Cortex of kidney (tissue), 1 donor: ENCODE measurements around the gene SOX6.
"Not testable (repeated sequence)": the region's sequence is repeated elsewhere in the genome, so short reads cannot be mapped to it uniquely, and the experiment has no call there.

ENCODE experiments used
- DNase-seq: peaks from one replicate; lab custom pipeline; 2025; lab: John Stamatoyannopoulos, UW

Gene SOX6

GRCh38 chr11:16095756-16096155 is 260.6 kb downstream of the SOX6 start:
- no peak for DNase-seq

DNA sequence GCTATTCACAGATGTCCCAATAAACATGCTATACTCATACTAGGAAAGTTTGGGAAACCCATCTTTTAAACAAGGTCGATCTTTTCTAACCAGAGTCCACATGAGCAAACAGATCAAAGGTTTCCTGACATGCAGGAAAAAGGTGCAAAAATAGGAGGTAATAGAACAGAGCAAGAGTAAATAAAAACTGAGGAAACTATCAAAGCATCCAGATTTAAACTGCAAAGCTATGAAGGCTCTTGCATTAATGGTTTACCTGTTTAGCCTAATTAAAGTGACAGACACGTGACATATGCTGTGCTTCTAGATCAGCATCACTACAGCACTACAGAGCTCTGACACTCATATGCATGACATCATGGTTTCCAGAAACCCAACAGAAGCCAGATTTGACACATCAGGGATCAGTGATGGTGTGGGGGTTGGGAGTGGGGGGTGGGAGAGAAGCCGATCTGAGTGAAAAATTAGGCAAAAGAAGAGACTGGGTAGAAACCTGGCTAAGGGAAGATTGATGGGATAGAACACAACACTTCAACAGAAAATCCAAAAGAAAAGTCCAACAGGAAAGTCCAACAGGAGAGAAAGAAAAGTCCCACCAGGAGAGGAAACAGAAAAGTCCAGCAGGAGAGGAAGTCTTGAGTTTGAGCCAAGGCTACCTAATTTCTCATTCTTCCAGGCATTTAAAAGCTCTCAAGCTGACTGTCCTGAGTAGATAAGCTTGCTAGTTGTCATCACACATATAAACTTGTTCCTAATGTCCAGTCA is 262.3 kb downstream of the SOX6 start:
- no peak for DNase-seq

- DNase-seq = no peak
Measured at GRCh38 chr11:16091862-16092261, 264.5 kb downstream of the SOX6 start.

DNA sequence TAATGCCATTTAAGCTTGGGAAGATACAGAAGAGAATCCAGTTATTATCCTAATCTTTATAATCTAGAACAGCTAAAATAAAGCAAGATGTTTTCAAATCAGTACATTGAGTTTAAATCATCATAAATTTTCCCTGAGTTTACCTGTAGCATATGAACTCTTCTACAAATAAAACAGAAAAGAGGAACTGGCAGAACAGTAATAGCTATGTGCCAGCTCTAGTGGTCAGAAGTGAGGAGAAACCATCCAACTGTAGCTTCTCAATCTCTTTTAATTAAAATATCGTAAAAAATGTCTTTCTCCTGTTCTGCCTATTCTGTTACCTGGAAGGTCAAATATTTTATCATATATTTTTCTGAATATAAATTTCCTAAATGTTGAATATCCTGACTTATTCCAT is 266.9 kb downstream of the SOX6 start:
- no peak for DNase-seq

DNA sequence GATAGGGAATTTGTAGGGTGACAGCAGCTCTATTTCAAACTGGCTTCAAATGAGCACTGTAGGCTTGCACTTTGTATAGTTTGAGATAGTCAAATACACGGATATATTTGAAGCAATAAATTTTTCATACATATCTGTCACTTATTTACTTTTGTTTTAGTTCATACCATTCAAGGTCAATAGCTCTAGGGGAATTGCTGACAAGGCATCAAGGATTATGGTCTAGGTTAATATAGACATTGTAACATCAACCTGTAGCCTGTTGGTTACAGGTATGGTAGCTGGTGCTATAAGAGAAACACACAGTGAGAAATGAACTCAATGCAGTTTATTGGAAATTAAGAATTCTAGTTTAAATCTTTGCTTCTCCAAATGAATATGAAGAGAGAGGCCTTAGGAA is 267.6 kb downstream of the SOX6 start:
- DNase-seq = no peak

DNA sequence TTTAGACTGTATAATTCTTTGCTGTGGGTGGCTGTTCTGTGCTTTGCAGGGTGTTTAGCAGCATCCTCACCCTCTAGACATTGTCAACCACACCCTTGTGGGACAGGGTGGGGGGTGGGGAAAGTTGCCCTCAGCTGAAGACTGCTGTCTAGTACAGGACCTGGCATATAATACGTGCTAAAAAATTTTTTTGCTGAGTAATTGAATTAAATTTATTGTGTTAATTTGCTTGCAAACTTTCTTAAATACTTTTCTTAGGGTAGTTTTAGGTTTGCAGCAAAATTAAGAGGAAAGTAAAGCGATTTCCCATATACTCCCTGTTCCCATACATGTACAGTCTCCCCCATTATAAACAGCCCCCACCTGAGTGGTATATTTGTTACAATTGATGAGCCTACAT is 268.5 kb downstream of the SOX6 start:
- DNase-seq = no peak

GRCh38 chr11:16086229-16086819 is 270.0 kb downstream of the SOX6 start:
- no peak for DNase-seq

DNA sequence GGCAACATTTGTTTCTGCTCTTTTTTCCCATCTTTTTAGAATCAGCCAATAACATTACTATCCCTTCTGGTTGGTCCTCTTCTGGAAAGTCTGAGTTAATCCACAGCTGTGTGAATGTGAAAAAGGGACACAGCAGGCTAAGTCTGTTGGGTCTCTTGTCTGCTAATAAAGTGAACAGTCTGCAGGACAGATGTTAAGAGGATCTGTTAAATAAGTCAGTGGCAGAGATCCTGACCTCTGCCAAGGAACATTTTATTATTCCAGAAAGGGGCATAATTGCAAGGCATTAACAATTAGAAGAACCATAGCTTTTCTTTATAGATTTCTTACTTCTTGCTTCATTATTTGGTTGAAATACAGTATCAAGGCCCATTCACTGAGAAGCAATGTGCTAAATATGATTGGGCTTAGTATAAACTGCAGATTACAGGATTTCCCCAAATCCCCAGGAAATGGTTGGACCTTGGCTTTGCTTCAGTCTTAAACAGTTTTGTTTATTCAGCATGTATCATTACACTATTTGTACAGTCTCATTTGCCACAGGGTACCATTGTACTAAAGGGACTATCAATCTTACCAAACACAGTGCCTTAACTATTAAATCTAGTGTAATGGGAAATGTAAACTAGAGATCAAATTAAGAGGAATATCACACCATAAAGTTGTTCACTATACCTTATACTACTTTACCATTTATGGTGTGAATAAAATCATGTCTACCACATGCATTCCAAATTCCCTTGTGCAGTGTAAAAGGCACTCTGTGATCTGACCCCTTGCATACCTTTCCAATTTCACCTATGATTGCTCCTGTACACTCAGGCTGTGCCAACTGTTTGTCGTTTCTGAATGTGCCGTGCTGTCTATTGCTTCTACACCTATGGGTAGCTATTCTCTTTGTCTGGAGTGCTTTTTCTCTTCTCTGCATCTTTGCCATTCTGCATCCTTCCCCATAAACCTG is 274.0 kb downstream of the SOX6 start:
- no peak for DNase-seq

- DNase-seq = no peak
Measured at GRCh38 chr11:16081382-16082094, 274.8 kb downstream of the SOX6 start.

GRCh38 chr11:16080688-16081381 is 275.5 kb downstream of the SOX6 start:
- no peak for DNase-seq

DNA sequence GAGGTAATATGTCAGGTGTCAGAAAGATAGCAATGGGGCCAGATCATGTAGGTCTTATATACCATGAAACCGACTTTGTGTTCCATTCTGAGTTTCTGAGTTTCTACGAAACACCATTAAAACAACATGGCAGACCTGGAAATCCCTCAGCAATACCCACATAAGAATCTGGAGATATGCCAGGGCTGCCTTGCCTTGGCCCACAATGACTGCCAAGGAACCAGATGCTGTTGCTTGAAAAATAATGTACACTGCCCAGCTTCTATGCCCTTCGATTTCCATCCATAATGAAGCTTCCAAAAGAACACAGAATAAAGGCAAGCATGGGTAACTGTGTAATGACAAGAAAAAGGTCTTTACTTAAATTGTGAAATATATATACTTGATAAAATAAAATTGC is 277.4 kb downstream of the SOX6 start:
- no peak for DNase-seq

DNA sequence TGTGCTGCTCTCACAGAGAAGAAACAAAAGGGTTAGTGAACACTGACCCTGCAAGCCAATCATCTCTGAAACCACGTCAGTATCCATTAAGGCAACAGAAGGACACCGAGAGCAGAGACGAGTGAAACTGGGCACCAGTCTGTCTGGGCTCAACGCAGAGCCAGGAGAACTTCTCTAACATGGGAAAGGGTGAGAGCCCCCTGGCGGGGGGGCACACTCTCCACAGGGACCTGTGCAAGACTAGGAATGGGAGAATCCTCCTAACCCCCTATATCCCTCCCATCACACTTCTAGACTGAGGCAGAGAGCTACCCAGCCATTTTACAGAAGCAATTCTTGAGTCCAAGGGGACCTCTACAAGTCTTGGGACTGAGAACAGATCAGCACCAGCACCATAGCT is 285.8 kb downstream of the SOX6 start:
- DNase-seq = no peak

- not testable (repeated sequence) for DNase-seq
Measured at GRCh38 chr11:16067268-16067667, 289.1 kb downstream of the SOX6 start.

GRCh38 chr11:16059332-16059731 is 297.0 kb downstream of the SOX6 start:
- no peak for DNase-seq

DNA sequence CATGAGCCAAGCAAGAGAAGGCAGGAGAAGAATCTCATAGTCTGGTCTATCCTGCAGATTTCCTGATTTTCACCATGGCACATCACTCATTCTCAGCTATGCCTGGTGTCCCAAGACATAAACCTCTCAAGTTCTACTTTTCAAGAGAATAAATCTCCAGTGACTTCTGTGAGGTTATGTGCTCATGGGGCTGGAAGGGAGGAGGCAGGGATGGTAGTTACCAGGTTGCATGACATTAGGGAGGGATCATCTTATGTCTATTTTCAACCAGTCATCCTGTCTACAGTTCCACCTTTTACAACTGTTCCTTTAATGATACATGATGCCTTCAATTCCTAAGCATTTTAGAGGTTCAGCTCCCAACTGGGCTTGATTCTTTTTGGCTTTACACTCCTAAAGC is 297.7 kb downstream of the SOX6 start:
- DNase-seq = no peak

DNA sequence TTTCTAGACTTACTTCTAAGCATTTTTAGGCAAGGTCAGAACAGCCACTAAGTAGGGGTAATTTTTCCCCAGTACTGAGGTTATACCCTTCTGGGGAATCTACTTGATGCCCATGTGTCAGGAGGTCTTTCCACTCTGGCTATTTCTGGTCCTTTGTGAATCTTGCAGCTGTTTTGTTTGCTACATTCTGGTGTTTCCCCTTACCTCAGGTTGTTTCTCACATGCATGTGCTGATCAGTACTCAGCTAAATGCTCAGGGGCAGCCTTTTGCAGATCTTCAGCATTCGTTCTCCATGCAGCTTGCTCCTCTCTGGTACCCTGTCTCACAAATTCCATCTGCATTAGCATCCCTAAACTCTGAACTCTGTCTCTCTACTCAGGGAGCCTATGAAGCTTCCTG is 303.6 kb downstream of the SOX6 start:
- no peak for DNase-seq

DNA sequence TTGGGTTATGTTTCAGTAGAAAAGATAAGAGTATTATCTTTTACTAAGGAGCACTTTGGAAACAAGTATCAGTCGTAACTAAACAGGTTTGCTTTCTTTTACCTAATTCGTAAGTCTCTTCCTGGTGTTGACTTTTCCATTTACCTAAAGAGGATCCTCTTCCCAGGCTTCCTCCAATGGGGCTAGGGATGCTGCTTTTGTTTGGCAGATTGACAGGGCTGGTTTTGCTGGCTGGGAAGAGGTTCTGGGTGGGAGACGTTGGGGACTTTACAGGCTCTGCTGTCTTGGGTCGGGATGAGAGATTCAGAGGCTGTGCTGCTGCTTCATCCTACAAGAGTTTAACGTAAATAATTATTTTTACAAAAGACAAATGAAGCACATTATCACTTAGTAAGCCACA is 306.7 kb downstream of the SOX6 start:
- no peak for DNase-seq

DNA sequence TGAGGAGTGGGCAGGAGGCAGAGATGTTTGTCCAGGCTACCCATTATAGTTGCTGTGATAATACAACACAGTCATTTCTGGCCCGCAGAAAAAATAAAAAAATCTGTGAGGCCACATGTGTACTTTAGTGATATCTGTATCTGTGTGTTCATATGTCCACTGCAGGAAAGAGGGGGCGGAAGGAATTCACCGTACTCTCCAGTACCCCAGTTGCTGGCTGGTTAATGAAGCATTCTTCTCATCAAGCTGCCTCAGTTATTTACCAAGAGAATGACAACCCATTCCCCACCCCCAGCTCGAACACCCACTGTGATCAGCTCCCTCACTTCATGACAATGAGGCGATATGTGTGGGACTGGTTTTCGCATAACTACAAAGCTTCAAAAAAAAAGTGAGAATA is 309.3 kb downstream of the SOX6 start:
- DNase-seq = no peak

- no peak for DNase-seq
Measured at GRCh38 chr11:16043617-16044016, 312.7 kb downstream of the SOX6 start.

DNA sequence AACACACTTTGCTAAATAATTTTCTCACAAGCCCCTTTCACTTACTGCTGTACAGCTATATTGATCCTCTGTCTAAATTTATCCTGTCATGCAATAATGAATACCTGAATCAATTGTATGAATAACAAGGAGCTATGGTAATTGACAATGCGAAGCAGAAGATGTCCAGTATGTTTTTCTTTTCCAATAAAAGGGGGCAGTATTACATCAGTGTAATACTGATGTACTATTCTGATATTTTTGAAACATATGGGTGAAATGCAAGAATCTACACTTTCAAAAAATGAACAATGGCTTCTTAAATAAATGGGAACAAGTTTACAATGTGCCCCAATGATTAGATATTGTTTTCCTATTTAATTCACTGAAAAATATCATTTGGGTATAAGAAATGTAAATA is 315.1 kb downstream of the SOX6 start:
- DNase-seq = no peak

DNA sequence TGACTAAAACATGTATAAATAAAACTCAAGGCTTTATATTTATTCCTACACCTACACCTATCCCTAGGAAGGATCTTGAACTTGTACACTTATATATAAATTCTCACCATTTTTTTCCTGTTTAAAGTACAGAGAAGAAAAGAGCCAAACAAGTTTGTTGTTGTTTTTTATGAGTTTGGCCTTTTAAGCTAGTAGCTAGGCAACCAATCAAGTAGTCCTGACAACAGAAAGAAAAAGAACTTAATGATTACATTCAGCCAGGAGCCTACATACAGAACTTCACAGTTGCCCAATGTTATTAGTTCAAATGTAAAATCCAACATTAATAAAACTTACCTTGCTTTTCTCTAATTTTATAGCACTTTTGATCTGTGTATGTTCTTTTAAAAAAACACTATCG is 316.2 kb downstream of the SOX6 start:
- DNase-seq = no peak

- DNase-seq = no peak
Measured at GRCh38 chr11:16037179-16037578, 319.2 kb downstream of the SOX6 start.
